CD4-positive, alpha-beta T cell (primary cell): ENCODE results near the gene IL17REL. TPM values are rescaled to one million over a fixed set of nuclear protein-coding genes. Genes with fewer than 3 reads are reported as not detected.

ENCODE experiments used
- ATAC-seq: fragments of 200-7000 bp; cut with Tn5 transposase; one replicate; pipeline ENCODE4 v1.10.0; 2022; ENCODE audit warnings: mild to moderate bottlenecking; ENCODE audit not compliant: poor library complexity
- CTCF ChIA-PET: fragments of 350-600 bp; sonication (Branson Sonifier 250); formaldehyde crosslinking; loops from one replicate; lab custom pipeline; 2021; ENCODE audit warnings: antibody characterized with exemption, inconsistent platforms; lab: Charles Lee
- POLR2A ChIA-PET: fragments of 350-600 bp; sonication (Branson Sonifier 250); formaldehyde crosslinking; loops from one replicate; lab custom pipeline; 2021; ENCODE audit warnings: antibody characterized with exemption, inconsistent platforms; lab: Charles Lee
- DNase-seq, 14 experiments: peaks; one replicate each; pipeline ENCODE4 v3.0.0-alpha.2; 2013 to 2020; ENCODE audit warnings: mixed read lengths in 2 of 14
- H3K27ac ChIP-seq, 2 donors: one replicate each; pipeline versions ENCODE4 v1.5.1 to v1.7.0; 2013; ENCODE audit warnings: low read length in 2 of 2, low read depth in 1 of 2, mild to moderate bottlenecking in 1 of 2
- H3K27me3 ChIP-seq, 2 experiments: 1 replicate in 1 of 2; 2 replicates in 1 of 2; pipeline versions ENCODE4 v1.6.1 to v1.7.0; 2013; ENCODE audit warnings: low read length in 2 of 2, control low read depth in 1 of 2, mild to moderate bottlenecking in 1 of 2, moderate library complexity in 1 of 2; ENCODE audit not compliant: insufficient read depth in 2 of 2, control insufficient read depth in 1 of 2
- H3K36me3 ChIP-seq: one replicate; pipeline ENCODE4 v1.6.1; 2013; ENCODE audit warnings: low read length, control low read depth; ENCODE audit not compliant: insufficient read depth
- H3K4me1 ChIP-seq: one replicate; pipeline ENCODE4 v1.6.1; 2013; ENCODE audit warnings: low read length, control low read depth; ENCODE audit not compliant: insufficient read depth
- H3K4me3 ChIP-seq: one replicate; pipeline ENCODE4 v1.5.1; 2013; ENCODE audit warnings: mild to moderate bottlenecking, low read length, moderate library complexity
- H3K9me3 ChIP-seq, 2 experiments: 1 replicate in 1 of 2; 2 replicates in 1 of 2; pipeline versions ENCODE4 v1.6.1 to v1.7.0; 2013; ENCODE audit warnings: low read length in 2 of 2, mild to moderate bottlenecking in 2 of 2, control low read depth in 1 of 2, moderate library complexity in 1 of 2; ENCODE audit not compliant: control insufficient read depth in 1 of 2, insufficient read depth in 1 of 2
- H3K27ac Mint-ChIP-seq: one replicate; pipeline ENCODE4 v1.8.0; 2020; ENCODE audit warnings: mixed read lengths
- H3K27me3 Mint-ChIP-seq: one replicate; pipeline ENCODE4 v1.8.0; 2021; ENCODE audit warnings: mixed read lengths
- H3K36me3 Mint-ChIP-seq: one replicate; pipeline ENCODE4 v1.8.0; 2021; ENCODE audit warnings: low read depth, mixed read lengths
- H3K4me1 Mint-ChIP-seq: one replicate; pipeline ENCODE4 v1.8.0; 2021; ENCODE audit warnings: low read depth, mixed read lengths
- H3K4me3 Mint-ChIP-seq: one replicate; pipeline ENCODE4 v1.8.0; 2020; ENCODE audit warnings: mild to moderate bottlenecking, mixed read lengths
- H3K9me3 Mint-ChIP-seq: one replicate; pipeline ENCODE4 v1.8.0; 2020; ENCODE audit warnings: mixed read lengths
- intact Hi-C, 2 experiments: fragments of 100-400 bp; cut with DNase I in 1 of 2; cut with micrococcal nuclease in 1 of 2; formaldehyde crosslinking; loops; one replicate each; pipeline versions ENCODE4 v1.15.1 to v1.9.0; 2023 to 2025; cut with DNase I, micrococcal nuclease
- total RNA-seq, 174 experiments: library from RNA in 2 of 174; stranded (reverse) in 2 of 174; gene quantifications; one replicate each; pipeline ENCODE4 v1.2.3 and lab custom pipeline; 2021 to 2026
- TF ChIP-seq, protein P1 (sequence below): fragments of 200-600 bp; IDR thresholded peaks from one replicate; pipeline ENCODE4 v1.8.0; 2022; ENCODE audit warnings: antibody characterized with exemption, mild to moderate bottlenecking

IL17REL gene
- total RNA-seq, 2 experiments from 2014 or later: not detected

DNA sequence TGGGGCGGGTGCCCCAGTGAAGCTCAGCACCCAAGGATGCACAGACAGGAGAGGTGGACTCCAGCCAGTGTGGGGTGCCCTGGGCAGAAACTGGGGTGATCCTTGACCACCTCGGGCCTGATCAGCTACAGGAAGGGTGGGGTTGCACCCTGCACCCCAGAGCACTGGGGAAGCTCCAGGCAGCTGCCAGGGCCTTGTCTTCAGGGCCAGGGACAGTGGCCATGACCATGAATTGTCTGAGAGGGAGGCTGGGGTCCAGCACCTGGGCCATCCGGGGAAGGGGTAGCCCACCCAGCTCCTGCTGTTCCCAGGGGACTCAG is 17.6 kb downstream of the IL17REL start:
- DNase-seq (peak in 1 of 14 experiments; percentile 12), ATAC-seq (no peak)
- Mint-ChIP-seq H3K36me3 (no peaks in the 10 kb centered on the region), H3K27ac (no peak overlapping the region), H3K9me3 (peaks cover 3% of the 10 kb centered on the region), H3K4me1 (peaks cover 15% of the 10 kb centered on the region), H3K4me3 (no peak overlapping the region), H3K27me3 (peaks cover 9% of the 10 kb centered on the region)
- intact Hi-C loops: no loop called here
- POLR2A ChIA-PET: interaction anchor here (1.2 kb wide), 1 partner anchor 35 kb away, joined by 3 read pairs; the partner anchor contains the start of gene PIM3
- Histone ChIP-seq H3K27ac (no peak overlapping the region), H3K27me3 (peaks cover 2 to 3% of the 10 kb centered on the region in 2 experiments), H3K4me1 (peaks cover 20% of the 10 kb centered on the region), H3K4me3 (no peak overlapping the region), H3K9me3 (peaks cover 0 to 17% of the 10 kb centered on the region in 2 experiments), H3K36me3 (no peaks in the 10 kb centered on the region)
- TF ChIP-seq, protein P1, sequence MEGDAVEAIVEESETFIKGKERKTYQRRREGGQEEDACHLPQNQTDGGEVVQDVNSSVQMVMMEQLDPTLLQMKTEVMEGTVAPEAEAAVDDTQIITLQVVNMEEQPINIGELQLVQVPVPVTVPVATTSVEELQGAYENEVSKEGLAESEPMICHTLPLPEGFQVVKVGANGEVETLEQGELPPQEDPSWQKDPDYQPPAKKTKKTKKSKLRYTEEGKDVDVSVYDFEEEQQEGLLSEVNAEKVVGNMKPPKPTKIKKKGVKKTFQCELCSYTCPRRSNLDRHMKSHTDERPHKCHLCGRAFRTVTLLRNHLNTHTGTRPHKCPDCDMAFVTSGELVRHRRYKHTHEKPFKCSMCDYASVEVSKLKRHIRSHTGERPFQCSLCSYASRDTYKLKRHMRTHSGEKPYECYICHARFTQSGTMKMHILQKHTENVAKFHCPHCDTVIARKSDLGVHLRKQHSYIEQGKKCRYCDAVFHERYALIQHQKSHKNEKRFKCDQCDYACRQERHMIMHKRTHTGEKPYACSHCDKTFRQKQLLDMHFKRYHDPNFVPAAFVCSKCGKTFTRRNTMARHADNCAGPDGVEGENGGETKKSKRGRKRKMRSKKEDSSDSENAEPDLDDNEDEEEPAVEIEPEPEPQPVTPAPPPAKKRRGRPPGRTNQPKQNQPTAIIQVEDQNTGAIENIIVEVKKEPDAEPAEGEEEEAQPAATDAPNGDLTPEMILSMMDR: no peak
- CTCF ChIA-PET: no interaction called here

DNA sequence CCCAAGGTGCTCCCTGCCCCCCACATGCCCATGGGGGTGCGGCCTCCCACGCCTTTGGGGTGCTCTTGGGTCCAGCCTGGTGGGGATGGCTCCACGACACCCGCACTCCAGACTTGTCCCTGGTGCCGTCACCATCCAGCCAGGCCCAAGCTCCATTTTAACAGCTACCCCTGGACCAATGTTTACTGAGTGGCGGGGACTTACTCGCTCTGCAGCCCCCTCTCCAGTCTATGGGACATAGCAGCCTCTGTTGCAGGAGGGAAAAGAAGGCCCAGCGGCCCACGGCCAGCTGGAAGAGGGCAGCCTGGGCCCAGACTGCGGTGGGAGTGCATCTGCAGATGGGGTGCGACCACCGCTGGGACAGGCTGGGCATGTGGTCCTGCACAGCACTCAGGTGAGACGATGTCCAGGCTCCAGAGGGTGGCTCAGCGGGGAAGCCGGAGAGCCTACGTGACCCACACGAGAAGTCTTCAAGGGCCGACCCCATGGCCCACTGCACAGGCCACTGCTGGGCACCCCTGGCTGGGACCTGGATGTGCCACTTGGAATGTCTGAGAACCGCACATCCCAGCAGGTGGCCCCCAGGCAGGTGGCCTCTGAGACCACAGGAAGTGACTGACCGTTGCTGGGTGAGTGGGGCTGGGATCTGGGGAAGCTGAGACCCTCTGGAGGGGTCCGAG is 18.1 kb downstream of the IL17REL start:
- POLR2A ChIA-PET: interaction anchor here (1.2 to 1.3 kb wide), 2 partner anchors 34 to 64 kb away, joined by 3 read pairs; partner anchors contain the start of gene PIM3
- Histone ChIP-seq H3K27me3 (peaks cover 0 to 2% of the 10 kb centered on the region in 2 experiments), H3K4me1 (peaks cover 17% of the 10 kb centered on the region), H3K27ac (no peak overlapping the region), H3K9me3 (peaks cover 0 to 18% of the 10 kb centered on the region in 2 experiments), H3K4me3 (no peak overlapping the region), H3K36me3 (no peaks in the 10 kb centered on the region)
- ATAC-seq (no peak), DNase-seq (peak in 1 of 14 experiments; percentile 25)
- intact Hi-C loops: loop anchor here in 1 of 2 experiments (5.0 kb wide), 1 partner anchor 38 kb away; no protein-coding TSS in a partner anchor
- Mint-ChIP-seq H3K4me1 (peaks cover 15% of the 10 kb centered on the region), H3K36me3 (no peaks in the 10 kb centered on the region), H3K4me3 (no peak overlapping the region), H3K27me3 (peaks cover 9% of the 10 kb centered on the region), H3K27ac (no peak overlapping the region), H3K9me3 (peaks cover 3% of the 10 kb centered on the region)
- CTCF ChIA-PET: interaction anchor here (2.3 kb wide), 1 partner anchor 35 kb away, joined by 17 read pairs; no protein-coding TSS in a partner anchor
- TF ChIP-seq, protein P1: no peak

DNA sequence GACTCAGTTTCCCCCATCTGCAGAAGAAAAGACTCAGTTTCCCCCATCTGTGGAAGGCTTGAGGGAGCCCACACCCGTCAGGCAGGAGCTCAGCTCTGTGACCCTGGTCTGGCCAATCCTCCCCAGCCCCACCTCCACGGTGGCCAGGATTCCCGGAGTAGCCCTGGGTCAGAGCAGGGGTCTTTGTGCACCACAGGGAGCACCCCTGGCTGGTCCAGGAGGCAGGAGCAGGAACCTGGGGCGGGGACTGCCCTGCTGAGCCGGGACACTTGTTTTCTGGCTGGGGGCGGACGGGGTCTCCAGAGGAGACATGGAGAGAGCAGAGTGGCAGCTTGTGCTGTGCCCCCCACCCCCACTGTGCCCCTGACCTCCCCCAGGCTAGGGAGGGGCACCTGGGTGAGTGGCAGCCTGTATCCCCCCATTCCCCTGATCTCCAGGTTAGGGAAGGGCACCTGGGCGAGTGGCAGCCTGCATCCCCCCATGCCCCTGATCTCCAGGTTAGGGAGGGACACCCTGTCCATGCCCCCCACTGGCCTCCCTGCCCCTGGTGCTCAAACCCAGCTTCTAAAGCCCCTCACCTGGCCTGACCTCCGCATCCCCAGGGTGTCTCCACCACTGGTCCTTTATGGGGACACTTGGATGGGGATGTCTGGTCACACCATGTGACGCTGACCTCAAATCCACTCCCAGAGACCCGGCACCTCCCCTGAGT is 18.8 kb downstream of the IL17REL start:
- DNase-seq (peak in 1 of 14 experiments; percentile 15), ATAC-seq (no peak)
- ChIA-PET CTCF (interaction anchor here (0.7 to 2.3 kb wide), 9 partner anchors 9 to 68 kb away, joined by 3 to 17 read pairs (median 5); partner anchors contain the start of gene PIM3), POLR2A (interaction anchor here (0.5 to 1.3 kb wide), 2 partner anchors 63 to 76 kb away, joined by 3 read pairs; no protein-coding TSS in a partner anchor)
- Histone ChIP-seq H3K4me3 (no peak overlapping the region), H3K4me1 (peaks cover 14% of the 10 kb centered on the region), H3K27me3 (no peaks in the 10 kb centered on the region), H3K36me3 (no peaks in the 10 kb centered on the region), H3K27ac (no peak overlapping the region), H3K9me3 (peaks cover 0 to 18% of the 10 kb centered on the region in 2 experiments)
- no peak overlapping the region for H3K4me3 Mint-ChIP-seq
- H3K27me3 Mint-ChIP-seq: peaks cover 6% of the 10 kb centered on the region
- intact Hi-C loops: loop anchor here (1.0 to 5.0 kb wide), 4 partner anchors 35 to 227 kb away; no protein-coding TSS in a partner anchor
- no peaks in the 10 kb centered on the region for H3K36me3 Mint-ChIP-seq
- peaks cover 3% of the 10 kb centered on the region for H3K9me3 Mint-ChIP-seq
- TF ChIP-seq, protein P1: peak; percentile 13
- H3K27ac Mint-ChIP-seq: no peak overlapping the region
- H3K4me1 Mint-ChIP-seq: peaks cover 12% of the 10 kb centered on the region
